Mononuclear cell (primary cell): ENCODE data around the gene PPWD1. TPM values are rescaled to one million over a fixed set of nuclear protein-coding genes. Genes with fewer than 3 reads are reported as not detected.

ENCODE experiments used
- total RNA-seq: library from RNA; depleted of rRNA; stranded (reverse); fragments of >200 nt; gene quantifications from one replicate; pipeline ENCODE4 v1.2.3, GENCODE V29; 2012

PPWD1 gene
- total RNA-seq, 1 donor: 184 TPM

Other genes with a start within 250 kb of the PPWD1 start
- 4.9 TPM for gene ADAMTS6, start 81.4 kb upstream of the PPWD1 start, total RNA-seq
- 7.9 TPM for gene CENPK, start 128 bp upstream of the PPWD1 start, total RNA-seq
- gene TRIM23, start 61.0 kb downstream of the PPWD1 start, total RNA-seq: 57.2 TPM
- gene SHLD3, start 61.7 kb downstream of the PPWD1 start, total RNA-seq: 35.8 TPM
- gene TRAPPC13, start 61.7 kb downstream of the PPWD1 start, total RNA-seq: 20.8 TPM
- gene SGTB, start 158.8 kb downstream of the PPWD1 start, total RNA-seq: 68.0 TPM
- gene NLN, start 158.9 kb downstream of the PPWD1 start, total RNA-seq: 3.3 TPM